HG03280 (cell line): Measurements from ENCODE around the gene HSPA2.
A peak's percentile ranks its signal among the peaks of the same experiment; 100 is the strongest.

Source experiments
- ATAC-seq: cut with Tn5 transposase; IDR thresholded peaks from one replicate; pipeline ENCODE4 v1.9.1; 2021; ENCODE audit warnings: mild to moderate bottlenecking, moderate library complexity; ENCODE audit not compliant: unreplicated experiment

The HSPA2 gene

DNA sequence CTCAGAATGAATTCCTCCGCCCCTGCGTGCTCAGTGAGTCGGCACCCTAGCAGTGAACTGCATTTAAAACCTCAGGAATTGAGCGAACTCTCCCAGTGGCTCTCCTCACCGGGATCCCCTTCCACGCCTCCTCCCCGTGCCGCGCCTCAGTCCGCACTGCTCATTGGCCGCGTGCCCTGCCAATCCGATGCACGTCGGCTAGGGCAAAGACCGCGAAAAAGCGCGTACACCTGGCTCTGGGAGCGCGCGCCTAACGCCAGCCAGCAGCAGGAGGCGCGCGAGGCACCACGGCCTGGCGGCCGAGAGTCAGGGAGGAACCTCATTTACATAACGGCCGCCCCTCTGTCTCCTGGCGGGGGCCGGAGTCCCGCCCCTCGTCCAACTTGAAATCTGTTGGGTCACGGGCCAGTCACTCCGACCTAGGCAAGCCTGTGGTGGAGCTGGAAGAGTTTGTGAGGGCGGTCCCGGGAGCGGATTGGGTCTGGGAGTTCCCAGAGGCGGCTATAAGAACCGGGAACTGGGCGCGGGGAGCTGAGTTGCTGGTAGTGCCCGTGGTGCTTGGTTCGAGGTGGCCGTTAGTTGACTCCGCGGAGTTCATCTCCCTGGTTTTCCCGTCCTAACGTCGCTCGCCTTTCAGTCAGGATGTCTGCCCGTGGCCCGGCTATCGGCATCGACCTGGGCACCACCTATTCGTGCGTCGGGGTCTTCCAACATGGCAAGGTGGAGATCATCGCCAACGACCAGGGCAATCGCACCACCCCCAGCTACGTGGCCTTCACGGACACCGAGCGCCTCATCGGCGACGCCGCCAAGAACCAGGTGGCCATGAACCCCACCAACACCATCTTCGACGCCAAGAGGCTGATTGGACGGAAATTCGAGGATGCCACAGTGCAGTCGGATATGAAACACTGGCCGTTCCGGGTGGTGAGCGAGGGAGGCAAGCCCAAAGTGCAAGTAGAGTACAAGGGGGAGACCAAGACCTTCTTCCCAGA lies at the start of gene HSPA2:
HSPA2 (plus strand) TSS at position 534 of the 995 bp plus-strand sequence; CDS start at position 643, 109 bp downstream.
- ATAC-seq: peak; percentile 94

- ATAC-seq: no peak
These were observed 48.9 kb upstream of the HSPA2 start for GRCh38 chr14:64491637-64492036.

- ATAC-seq: no peak
These were observed 47.1 kb upstream of the HSPA2 start for GRCh38 chr14:64493455-64493854.

GRCh38 chr14:64495252-64495651 lies 45.3 kb upstream of the HSPA2 start:
- no peak for ATAC-seq

DNA sequence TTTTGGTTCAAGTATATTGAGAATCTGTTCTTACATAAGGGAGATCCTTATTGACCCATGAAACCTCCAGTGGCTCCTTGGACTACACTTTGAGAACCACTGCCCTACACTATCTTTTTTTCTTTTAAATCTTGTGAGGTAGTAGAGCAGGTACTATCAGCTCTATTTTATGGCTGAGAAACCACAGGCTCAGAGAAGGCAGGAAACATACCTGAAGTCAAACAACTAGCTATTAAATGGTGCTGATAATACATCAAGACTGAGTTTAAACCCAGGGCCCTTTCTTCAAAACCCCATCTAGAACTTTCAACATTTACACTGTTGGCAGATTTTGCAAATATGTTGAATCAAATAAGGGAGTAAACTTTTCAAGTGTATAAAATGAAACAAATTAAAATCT lies 43.8 kb upstream of the HSPA2 start:
- no peak for ATAC-seq

GRCh38 chr14:64500088-64500487 lies 40.5 kb upstream of the HSPA2 start:
- no peak for ATAC-seq

GRCh38 chr14:64501411-64502171 lies 39.0 kb upstream of the HSPA2 start:
- no peak for ATAC-seq

GRCh38 chr14:64502456-64502855 lies 38.1 kb upstream of the HSPA2 start:
- no peak for ATAC-seq

DNA sequence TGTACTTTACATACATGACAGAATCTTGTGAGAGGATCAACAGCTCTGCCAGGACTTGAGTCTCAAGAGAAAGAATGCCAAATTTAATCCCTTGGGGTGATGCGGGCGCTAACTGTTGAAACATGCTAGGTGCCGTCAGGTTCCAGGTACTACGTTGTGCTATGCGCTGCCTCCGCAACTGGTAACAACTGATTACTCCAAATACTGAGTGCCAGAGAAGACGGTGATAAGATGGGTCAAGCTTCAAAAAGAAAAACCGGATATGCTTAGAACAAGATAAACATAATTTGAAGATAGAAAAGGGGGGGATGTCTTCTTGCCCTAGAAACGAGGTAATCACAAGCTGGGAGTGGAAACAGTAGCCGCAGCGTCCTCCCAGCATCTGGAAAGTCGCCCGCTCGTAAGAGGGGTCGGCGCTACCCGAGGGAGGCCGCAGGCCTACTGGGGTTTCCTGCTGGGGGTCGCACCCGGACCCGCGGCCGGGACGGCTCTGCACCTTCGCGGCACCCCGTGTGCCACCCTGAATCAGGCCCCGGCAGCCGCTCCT lies 37.6 kb upstream of the HSPA2 start:
- no peak for ATAC-seq

GRCh38 chr14:64503434-64504309 lies 36.9 kb upstream of the HSPA2 start, which contains the start of gene ZBTB25:
TSS of gene ZBTB25 (minus strand) at chr14:64503838. CDS start at chr14:64490533, 13,305 bp downstream.
- ATAC-seq: peak; percentile 61

DNA sequence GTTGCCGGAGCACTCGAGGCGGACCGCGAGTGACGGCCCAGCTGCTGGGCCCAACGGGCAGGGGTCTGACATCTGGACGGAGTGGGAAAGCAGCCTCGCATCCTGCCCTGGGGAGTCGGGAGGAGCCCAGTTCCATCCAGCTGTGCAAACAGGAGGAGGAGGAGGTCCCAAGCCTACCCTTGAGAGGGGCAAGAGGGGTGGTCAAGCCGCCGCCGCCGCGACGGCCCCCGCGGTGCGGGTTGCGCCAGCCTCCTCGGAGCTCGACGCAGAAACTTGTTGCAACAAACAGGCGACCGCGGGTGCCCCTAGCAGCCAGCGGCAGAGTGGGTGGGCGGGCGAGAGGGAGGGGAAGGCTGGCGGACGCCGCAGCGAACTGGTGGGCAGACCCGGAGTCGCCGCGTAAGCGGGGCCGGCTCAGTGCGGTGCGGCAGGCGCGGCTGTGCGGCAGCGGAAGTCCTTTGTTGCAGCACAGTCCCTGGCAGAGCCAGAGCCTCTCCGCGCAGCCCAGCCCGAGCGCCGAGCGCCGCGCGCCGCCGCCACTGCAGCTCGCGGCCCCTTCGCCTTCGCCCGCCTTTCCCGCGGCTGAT lies 36.1 kb upstream of the HSPA2 start, which contains the start of gene ZBTB1:
ZBTB1 (plus strand) TSS at position 461 of the 587 bp plus-strand sequence. CDS start 16,735 bp downstream, outside the sequence.
- peak; percentile 23 for ATAC-seq

DNA sequence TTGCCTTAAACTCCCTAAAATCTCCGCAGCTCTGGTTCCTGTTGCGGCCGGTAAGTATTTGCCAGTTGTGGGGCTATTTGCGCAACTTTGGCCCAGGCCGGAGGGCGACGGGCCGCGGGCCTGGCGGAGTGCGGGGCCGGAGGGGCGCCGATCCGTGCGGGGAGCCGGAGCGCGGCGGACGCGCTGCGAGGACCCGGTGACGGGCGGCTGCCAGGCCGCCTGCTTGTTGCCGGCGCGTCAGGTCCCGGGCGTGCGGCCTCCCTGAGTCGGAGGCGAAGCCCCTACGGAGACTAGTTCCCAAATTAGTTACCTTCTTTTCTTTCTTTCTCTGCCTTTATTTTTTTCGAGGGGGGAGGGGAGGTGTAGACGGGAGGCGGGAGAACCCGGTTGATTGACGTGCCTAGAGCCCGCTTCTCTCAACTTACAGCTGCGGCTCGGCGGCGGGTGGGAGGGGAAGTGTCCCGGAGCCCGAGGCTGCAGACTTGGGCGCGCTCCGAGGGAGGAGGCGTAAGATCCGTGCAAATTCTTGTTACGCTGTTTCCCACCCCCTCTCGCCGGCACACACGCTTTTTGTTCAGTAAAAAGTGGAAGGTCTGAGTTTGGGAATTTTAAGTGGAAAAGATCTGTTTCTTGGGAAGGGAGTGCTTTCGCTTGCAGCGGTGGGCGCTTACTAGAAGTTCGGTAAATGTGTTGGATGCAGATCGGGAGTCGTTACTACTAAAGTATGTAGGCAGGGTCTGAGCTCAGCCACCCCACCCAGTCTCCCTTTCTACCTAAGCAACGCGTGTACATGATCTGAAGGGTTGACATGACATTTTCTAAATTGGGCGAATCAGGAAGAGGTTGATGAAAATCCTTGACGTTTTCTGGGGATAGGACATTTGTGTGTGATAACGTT lies 35.4 kb upstream of the HSPA2 start:
- ATAC-seq: peak; percentile 29

DNA sequence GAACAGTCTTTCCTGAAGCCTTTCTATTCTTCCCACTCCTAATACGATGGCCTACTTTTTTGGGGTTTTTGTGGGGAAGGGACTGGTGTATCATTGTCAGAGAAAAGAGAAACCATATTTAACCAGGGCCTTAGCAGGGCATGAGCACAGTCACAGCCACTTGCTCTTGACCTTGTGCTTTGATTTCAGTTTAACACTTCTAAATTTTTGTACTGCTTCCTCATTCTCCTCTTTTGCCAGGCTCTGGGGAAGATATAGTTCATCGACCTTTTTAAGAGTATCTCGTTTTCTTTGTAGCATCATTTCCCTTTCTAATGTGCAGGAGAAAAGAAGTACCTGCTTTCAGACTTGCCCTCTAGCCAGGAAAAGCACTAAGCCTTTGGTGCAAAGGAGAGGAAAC lies 33.8 kb upstream of the HSPA2 start:
- ATAC-seq: no peak

DNA sequence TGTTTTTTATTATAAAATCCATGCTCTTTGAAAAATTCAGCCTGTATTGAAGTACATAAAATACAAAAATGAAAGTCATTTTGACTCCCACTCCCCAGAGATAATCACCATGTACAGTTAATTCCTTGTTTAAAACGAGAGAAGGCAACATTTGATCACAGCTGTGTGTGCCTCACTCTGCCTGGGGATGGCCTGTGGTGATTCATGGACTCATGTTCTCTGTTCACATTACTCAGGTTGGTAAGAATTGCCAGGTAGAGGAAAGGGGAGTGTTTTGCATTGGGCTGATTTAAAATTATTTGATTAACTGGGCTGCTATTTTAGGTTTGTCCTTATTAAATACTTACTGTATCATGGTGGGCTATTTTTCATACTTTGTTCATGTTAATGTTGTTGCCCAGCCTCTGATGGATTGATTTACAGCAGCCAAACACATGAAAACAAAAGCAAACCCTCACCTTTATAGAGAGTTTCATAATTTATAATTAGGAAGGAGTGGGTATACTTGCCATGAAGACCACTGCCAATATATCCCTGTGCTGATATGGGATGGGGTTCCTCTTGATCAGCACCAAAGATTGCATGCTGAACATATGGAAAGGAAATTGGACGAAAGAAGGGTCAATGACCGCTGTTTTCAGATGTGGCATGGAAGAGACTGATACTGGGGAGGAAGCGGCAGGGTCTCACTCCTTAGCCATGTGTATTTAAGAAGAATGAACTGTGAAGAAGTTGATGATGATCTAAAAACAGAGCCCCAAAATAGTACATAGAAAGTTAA lies 33.0 kb upstream of the HSPA2 start:
- no peak for ATAC-seq

- no peak for ATAC-seq
These were observed 32.2 kb upstream of the HSPA2 start for GRCh38 chr14:64508215-64508776.

GRCh38 chr14:64509036-64509435 lies 31.5 kb upstream of the HSPA2 start:
- ATAC-seq: no peak

DNA sequence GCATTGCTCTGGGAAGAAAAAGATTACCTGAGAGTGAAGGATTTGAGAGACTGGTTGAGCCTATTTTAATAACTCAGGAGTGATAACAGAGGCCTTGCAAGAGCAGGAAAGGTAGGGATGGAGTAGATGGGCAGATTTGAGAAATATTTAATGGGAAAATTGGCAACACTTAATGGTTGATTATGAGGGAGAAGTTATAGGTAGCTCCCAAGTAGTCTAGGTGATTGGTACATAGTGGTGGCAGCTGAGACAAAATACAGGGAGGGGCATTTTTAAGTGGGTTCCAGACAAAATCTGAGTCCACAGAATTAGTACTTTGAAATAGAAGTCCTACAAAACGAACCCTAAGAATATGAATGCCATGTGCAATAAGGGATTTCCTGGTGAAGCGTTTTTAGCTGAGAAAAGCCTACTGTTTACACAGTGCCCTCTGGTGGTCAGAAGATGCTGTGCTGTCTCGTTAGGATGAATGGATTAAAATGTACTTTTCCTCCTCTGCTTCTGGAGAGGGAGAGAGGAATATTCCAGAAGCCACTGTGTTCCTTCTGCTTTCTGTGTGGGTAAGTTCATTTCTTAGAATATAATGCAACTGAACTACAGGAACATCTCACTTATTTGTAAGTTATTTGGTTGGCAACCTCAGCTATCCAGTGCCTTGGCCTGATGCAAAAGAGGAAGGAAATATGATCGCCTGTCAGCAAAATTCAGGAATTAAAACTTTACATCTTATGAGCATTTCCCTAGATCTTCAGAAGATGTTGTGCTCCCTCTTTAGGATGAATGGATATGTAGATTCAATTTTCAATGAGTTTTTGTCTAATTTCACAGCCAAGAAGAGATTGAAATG lies 29.5 kb upstream of the HSPA2 start:
- ATAC-seq: no peak
